Sigmoid colon (tissue), 7 donors: ENCODE results near the gene STK32B. TPM values are rescaled to one million over a fixed set of nuclear protein-coding genes. Genes with fewer than 3 reads are reported as not detected.

Source experiments
- DNase-seq: peaks from one replicate; pipeline ENCODE4 v3.0.0-alpha.2; 2019
- H3K27ac ChIP-seq, 4 donors: fragments of 200-600 bp; sonication (generic); one replicate each; pipeline ENCODE4 v1.5.1; 2016 to 2019; ENCODE audit warnings: mild to moderate bottlenecking in 1 of 4
- H3K27me3 ChIP-seq, 3 donors: fragments of 200-600 bp; sonication (generic); one replicate each; pipeline ENCODE4 v1.5.1; 2019; ENCODE audit warnings: mild to moderate bottlenecking in 1 of 3
- H3K36me3 ChIP-seq, 4 donors: fragments of 200-600 bp; sonication (generic); one replicate each; pipeline ENCODE4 v1.5.1; 2016 to 2019
- H3K4me1 ChIP-seq, 4 donors: fragments of 200-600 bp; sonication (generic); one replicate each; pipeline ENCODE4 v1.5.1; 2017 to 2019
- H3K4me3 ChIP-seq, 4 donors: fragments of 200-600 bp; sonication (generic); one replicate each; pipeline ENCODE4 v1.5.1; 2017 to 2019; ENCODE audit warnings: mild to moderate bottlenecking in 2 of 4, moderate library complexity in 1 of 4
- H3K9me3 ChIP-seq, 4 donors: fragments of 200-600 bp in 3 of 4; sonication (generic) in 3 of 4; one replicate each; pipeline versions ENCODE4 v1.5.1 to v1.6.1; 2013 to 2019
- CTCF ChIP-seq, 4 experiments: fragments of 450-650 bp in 3 of 4; fragments of 200-600 bp in 1 of 4; IDR thresholded peaks; one replicate each; pipeline ENCODE4 v1.5.1; 2016 to 2019; ENCODE audit warnings: antibody characterized with exemption in 4 of 4, mild to moderate bottlenecking in 3 of 4, moderate library complexity in 2 of 4
- EP300 ChIP-seq, 4 donors: sonication (generic); formaldehyde crosslinking; IDR thresholded peaks; one replicate each; pipeline ENCODE4 v1.6.1; 2017; ENCODE audit warnings: antibody characterized with exemption in 4 of 4
- POLR2A ChIP-seq, 2 donors: fragments of 450-650 bp; IDR thresholded peaks; one replicate each; pipeline ENCODE4 v1.6.1; 2016; ENCODE audit warnings: antibody characterized with exemption in 2 of 2, mild to moderate bottlenecking in 2 of 2, moderate library complexity in 2 of 2
- POLR2AphosphoS5 ChIP-seq, 4 donors: sonication (generic); formaldehyde crosslinking; IDR thresholded peaks; one replicate each; pipeline ENCODE4 v1.6.1; 2017; ENCODE audit warnings: antibody characterized with exemption in 4 of 4
- WGBS, 2 donors: extraction: QIAGEN DNeasy Blood & Tissue Kit; methylation state at CpG; one replicate each; pipeline ENCODE4 v1.1.7; 2013; 5-methylcytosine and 5-hydroxymethylcytosine counted together
- intact Hi-C: fragments of 100-400 bp; cut with DNase I; formaldehyde crosslinking; loops from one replicate; pipeline ENCODE4 v1.15.1; 2023
- polyA plus RNA-seq, 3 donors: library from polyadenylated mRNA; stranded (reverse); fragments of 200-250 nt; gene quantifications; one replicate each; pipeline ENCODE4 v1.2.3, GENCODE V29; 2013
- total RNA-seq, 4 donors: library from RNA; depleted of rRNA; stranded (reverse); fragments of >200 nt; gene quantifications; one replicate each; pipeline ENCODE4 v1.1.0, GENCODE V29; 2016
- donor health status: healthy with polysubstance abuse.
- donor health status: Bipolar disorder and iron deficiency.
- donor health status: healthy.

STK32B gene
- total and polyA plus RNA-seq, 7 donors: 0.23 to 3.9 (median 1.8) TPM

- Histone ChIP-seq H3K36me3 (no peaks in the 10 kb centered on the region), H3K9me3 (peaks cover 0 to 12% (median 7%) of the 10 kb centered on the region in 4 donors), H3K4me3 (no peak overlapping the region), H3K27me3 (no peaks in the 10 kb centered on the region), H3K4me1 (no peaks in the 10 kb centered on the region), H3K27ac (no peak overlapping the region)
- 55 to 67% methylated on average over 4 of the region's 4 CpGs for WGBS, 2 donors
- DNase-seq: no peak
- intact Hi-C loops: no loop called here
- no peak for TF ChIP-seq CTCF (IDR thresholded peaks at IDR 0.05)
- no peak for TF ChIP-seq POLR2AphosphoS5 (IDR thresholded peaks at IDR 0.05)
- no peak for TF ChIP-seq EP300 (IDR thresholded peaks at IDR 0.05)
- no peak for TF ChIP-seq POLR2A (IDR thresholded peaks at IDR 0.05)
Observed at GRCh38 chr4:5220028-5220427, 168.7 kb downstream of the STK32B start.

- no peaks in the 10 kb centered on the region for H3K36me3 ChIP-seq
- no peak overlapping the region for H3K4me3 ChIP-seq
- intact Hi-C loops: no loop called here
- TF ChIP-seq EP300 (IDR thresholded peaks at IDR 0.05): no peak
- no peak for TF ChIP-seq POLR2A (IDR thresholded peaks at IDR 0.05)
- no peak for TF ChIP-seq CTCF (IDR thresholded peaks at IDR 0.05)
- no peak for TF ChIP-seq POLR2AphosphoS5 (IDR thresholded peaks at IDR 0.05)
- no peak for DNase-seq
- H3K27ac ChIP-seq: no peak overlapping the region
- no peaks in the 10 kb centered on the region for H3K27me3 ChIP-seq
- H3K4me1 ChIP-seq: no peaks in the 10 kb centered on the region
- H3K9me3 ChIP-seq: peaks cover 0 to 12% (median 7%) of the 10 kb centered on the region in 4 donors
Observed at GRCh38 chr4:5222047-5222446, 170.8 kb downstream of the STK32B start.

GRCh38 chr4:5222951-5223350 is 171.7 kb downstream of the STK32B start:
- no peaks in the 10 kb centered on the region for H3K27me3 ChIP-seq
- intact Hi-C loops: no loop called here
- no peak overlapping the region for H3K4me3 ChIP-seq
- no peak for DNase-seq
- WGBS, 2 donors: 84 to 96% methylated on average over 1 of the region's 1 CpG
- no peaks in the 10 kb centered on the region for H3K4me1 ChIP-seq
- H3K36me3 ChIP-seq: no peaks in the 10 kb centered on the region
- TF ChIP-seq POLR2A (IDR thresholded peaks at IDR 0.05) (no peak), CTCF (IDR thresholded peaks at IDR 0.05) (no peak), EP300 (IDR thresholded peaks at IDR 0.05) (no peak), POLR2AphosphoS5 (IDR thresholded peaks at IDR 0.05) (no peak)
- no peak overlapping the region for H3K27ac ChIP-seq
- peaks cover 0 to 12% (median 7%) of the 10 kb centered on the region in 4 donors for H3K9me3 ChIP-seq

GRCh38 chr4:5224340-5224739 is 173.1 kb downstream of the STK32B start:
- Histone ChIP-seq H3K4me1 (no peaks in the 10 kb centered on the region), H3K9me3 (peaks cover 0 to 12% (median 7%) of the 10 kb centered on the region in 4 donors), H3K27ac (no peak overlapping the region), H3K36me3 (no peaks in the 10 kb centered on the region), H3K4me3 (no peak overlapping the region), H3K27me3 (no peaks in the 10 kb centered on the region)
- DNase-seq: no peak
- TF ChIP-seq POLR2A (IDR thresholded peaks at IDR 0.05) (no peak), CTCF (IDR thresholded peaks at IDR 0.05) (no peak), POLR2AphosphoS5 (IDR thresholded peaks at IDR 0.05) (no peak), EP300 (IDR thresholded peaks at IDR 0.05) (no peak)
- intact Hi-C loops: no loop called here
- WGBS, 2 donors: 54 to 61% methylated on average over 1 of the region's 1 CpG

- TF ChIP-seq POLR2AphosphoS5 (IDR thresholded peaks at IDR 0.05) (no peak), POLR2A (IDR thresholded peaks at IDR 0.05) (no peak), EP300 (IDR thresholded peaks at IDR 0.05) (no peak), CTCF (IDR thresholded peaks at IDR 0.05) (no peak)
- H3K4me3 ChIP-seq: no peak overlapping the region
- no peak overlapping the region for H3K27ac ChIP-seq
- WGBS, 2 donors: 59 to 74% methylated on average over 1 of the region's 1 CpG
- DNase-seq: no peak
- intact Hi-C loops: no loop called here
- no peaks in the 10 kb centered on the region for H3K27me3 ChIP-seq
- no peaks in the 10 kb centered on the region for H3K9me3 ChIP-seq
- no peaks in the 10 kb centered on the region for H3K36me3 ChIP-seq
- no peaks in the 10 kb centered on the region for H3K4me1 ChIP-seq
Observed at GRCh38 chr4:5232549-5232948, 181.3 kb downstream of the STK32B start.
